Left ventricle myocardium superior (tissue), 1 donor: ENCODE data around the gene EPHB1. TPM values are rescaled to one million over a fixed set of nuclear protein-coding genes. Genes with fewer than 3 reads are reported as not detected.

Experiments
- ATAC-seq: fragments of 200-7000 bp; cut with Tn5 transposase; one replicate; pipeline ENCODE4 v1.9.1; 2020; ENCODE audit warnings: mild to moderate bottlenecking, moderate library complexity
- DNase-seq: peaks from one replicate; pipeline ENCODE4 v3.0.0-alpha.2; 2020
- intact Hi-C: fragments of 100-400 bp; cut with micrococcal nuclease; formaldehyde crosslinking; loops from one replicate; pipeline ENCODE4 v1.11.0; 2022
- long read RNA-seq: library from polyadenylated mRNA; unstranded; transcript quantifications from one replicate; pipeline ENCODE4 v2.0.0, GENCODE V29; 2021
- total RNA-seq: library from RNA; stranded (reverse); fragmentation: NEBNext Ultra II Directional; extraction: Animal tissue kit (Norgen Biotek cat#: 25700); gene quantifications from one replicate; pipeline ENCODE4 v1.2.1, GENCODE V29; 2021
- donor health status: DM: no; HTN: yes; CAD: no; lungs with severe emphysema.

EPHB1 gene
- 1.8 TPM for total RNA-seq
- long read RNA-seq, full-length matches to known transcripts: 1 of 3 reads
- long read RNA-seq, partial matches to known transcripts: 0 of 3 reads
- long read RNA-seq, other reads (novel, unspliced or antisense): 2 of 3 reads

DNA sequence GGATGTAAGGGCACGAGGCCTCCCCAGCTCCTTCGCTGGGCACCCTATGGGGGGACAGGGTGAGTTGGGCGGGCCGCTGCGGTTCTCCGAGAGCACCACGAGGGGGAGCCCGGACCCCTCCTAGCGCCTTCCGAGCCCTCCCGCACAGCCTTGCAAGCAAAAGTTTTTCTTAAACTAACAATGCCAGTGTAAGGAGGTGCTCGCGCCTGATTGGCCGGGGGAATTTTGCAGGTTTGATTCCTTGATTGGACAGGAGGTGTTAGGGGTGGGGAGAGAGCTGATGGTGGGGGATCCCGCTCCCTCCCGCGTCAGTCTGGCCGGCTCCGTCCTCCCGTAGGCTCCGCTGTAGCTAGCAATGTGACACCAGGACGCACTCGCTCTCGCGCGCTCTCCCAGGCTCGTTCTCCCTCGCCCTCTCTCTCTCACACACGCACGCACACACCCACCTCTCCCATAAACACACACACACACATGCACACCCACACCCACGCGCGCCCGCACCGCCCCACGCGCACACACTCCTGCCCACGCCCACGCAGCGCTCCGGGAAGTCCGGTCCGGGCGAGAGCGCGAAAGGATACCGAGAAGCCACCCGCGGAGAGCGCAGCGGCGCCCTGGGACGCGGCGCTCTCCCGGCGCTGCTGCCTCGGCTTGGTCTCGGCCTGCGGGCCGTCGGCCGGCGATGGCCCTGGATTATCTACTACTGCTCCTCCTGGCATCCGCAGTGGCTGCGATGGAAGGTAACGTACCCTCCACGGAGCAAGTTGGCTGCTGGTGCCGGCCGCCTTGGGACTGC is at the start of gene EPHB1:
Gene EPHB1 (plus strand): TSS at position 311 of the 796 bp plus-strand sequence.
- intact Hi-C loops: no loop called here
- DNase-seq: peak; percentile 87
- ATAC-seq: peak; percentile 93

DNA sequence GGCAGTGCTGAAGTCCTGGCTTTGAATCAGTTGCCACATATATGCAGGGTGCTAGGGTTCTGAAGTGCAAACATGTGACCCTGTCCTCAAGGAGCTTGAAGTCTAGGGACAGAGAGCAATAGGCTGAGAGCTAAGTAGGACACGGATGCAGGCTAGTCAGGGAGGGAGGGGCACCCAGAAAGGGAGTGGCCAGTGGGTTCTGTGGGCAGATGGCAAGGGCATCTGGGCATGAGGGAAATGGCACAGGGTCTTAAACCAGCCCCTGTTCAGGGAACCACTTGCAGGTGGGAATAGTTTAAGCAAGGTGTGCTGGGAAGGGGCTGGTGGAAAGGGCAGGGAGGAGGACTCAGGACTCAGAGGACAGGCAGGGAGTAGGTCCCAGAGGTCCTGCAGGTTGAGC is 46.4 kb upstream of the EPHB1 start:
- intact Hi-C loops: no loop called here
- no peak for ATAC-seq
- no peak for DNase-seq

DNA sequence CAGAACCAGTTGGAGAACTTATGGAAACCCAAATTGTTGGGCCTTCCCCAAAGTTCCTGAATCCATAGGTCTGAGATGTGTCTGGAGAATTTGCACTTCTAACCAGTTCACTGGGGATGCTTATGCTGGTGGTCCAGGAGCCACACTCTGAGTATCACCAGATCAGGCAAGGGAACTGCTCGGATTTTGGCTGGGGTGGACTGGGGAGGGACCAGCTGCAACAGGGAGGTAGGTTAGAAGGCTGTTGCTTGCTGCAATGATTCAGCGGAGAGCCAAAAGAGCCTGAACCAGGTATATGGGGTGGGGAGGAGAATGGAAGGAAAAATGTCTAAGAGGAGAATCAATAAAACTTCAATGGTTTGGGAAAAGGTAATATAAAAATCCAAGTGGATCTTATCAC is 45.9 kb upstream of the EPHB1 start:
- intact Hi-C loops: no loop called here
- ATAC-seq (no peak), DNase-seq (no peak)

DNA sequence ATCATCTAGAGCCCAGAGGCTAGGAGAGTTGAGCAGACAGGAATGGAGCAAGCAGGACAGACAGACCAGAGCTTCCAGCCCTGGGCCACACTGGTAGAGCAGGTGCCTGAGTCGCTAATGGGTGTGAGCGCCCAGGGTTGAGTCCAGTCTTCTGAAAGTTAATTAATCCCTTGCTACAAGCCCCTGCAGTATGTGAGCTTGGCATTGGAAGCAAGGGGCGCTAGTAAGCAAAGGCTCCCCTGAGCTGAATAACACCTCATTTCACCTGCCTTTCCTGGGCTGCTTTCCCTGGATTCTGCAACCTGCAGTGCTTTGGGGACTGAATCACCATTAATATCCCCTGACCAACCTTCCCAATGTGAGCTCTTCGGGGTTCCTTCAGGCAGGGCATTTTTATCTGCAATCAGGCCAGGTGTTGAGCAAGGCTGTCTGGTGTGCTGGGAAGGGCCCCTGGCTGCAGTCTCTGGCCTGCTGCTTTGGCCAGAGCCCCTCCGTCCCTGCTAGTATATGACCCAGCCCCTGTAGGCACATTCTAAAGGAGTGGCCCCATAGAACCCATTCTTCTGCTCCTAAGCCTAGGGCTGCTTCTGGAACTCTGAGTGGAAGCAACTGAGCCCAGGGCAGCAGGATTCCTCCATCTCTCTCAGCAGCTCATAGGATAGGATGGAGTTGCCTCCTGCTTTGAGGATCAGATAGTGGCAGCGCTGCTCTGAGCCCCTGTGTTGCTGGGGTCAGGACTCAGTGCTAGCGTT is 45.1 kb upstream of the EPHB1 start:
- ATAC-seq: no peak
- intact Hi-C loops: loop anchor here (10.0 kb wide), 1 partner anchor 85 kb away; no protein-coding TSS in a partner anchor
- no peak for DNase-seq

DNA sequence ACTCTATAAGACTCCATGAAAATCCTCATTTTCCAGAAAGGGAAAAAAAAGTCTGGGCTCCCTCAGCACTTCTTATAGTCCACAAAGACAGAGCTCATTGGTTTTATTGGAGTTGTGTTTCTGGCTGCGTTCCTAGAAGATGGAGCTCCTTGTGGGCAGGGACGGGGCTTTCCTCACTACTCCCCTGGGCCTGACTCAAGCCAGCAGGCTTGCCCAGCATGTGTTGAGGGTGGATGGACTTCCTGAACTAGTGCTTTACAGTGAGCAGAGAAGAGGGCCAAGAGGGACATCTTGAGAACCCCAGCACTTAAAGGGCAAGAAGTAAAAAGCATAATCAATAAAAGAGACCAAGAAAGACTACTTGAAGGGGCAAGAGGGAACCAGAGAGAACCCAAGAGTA is 43.2 kb upstream of the EPHB1 start:
- intact Hi-C loops: loop anchor here (10.0 kb wide), 1 partner anchor 87 kb away; no protein-coding TSS in a partner anchor
- ATAC-seq: no peak
- DNase-seq: no peak

DNA sequence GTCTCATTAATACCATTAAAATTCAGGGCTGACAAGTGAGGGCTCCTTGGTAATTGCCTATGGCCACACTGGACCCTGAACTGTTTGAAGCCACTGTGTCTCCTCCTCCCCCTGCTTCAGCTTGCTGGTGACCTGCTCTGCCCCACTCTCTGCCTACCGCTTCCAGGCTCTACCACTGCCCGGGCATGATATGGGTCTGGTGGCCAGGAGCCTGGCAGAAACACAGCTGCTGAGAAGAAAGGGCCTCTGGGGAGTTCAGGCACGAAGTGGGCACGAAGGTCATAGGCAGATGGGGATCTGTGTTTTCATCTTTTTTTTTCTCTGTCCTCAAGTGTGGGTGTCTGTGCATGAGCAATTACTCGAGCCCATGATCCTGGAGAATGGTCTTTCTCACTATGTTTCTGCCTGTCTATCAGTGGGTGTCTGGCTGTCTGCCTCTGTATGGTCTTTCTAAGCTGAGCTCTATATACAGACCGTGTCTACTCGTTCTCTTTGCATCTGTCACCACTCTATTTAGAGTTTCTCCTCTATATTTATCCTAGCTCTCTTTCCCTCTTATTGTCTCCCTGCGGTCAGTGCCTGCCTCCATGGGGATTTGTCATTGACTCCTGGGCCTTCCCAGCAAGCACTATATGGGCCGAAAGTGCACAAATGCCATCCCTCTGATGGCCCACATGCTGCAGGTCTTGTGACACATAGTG is 42.1 kb upstream of the EPHB1 start:
- ATAC-seq (peak; percentile 93), DNase-seq (no peak)
- intact Hi-C loops: loop anchor here (10.0 kb wide), 1 partner anchor 88 kb away; no protein-coding TSS in a partner anchor

DNA sequence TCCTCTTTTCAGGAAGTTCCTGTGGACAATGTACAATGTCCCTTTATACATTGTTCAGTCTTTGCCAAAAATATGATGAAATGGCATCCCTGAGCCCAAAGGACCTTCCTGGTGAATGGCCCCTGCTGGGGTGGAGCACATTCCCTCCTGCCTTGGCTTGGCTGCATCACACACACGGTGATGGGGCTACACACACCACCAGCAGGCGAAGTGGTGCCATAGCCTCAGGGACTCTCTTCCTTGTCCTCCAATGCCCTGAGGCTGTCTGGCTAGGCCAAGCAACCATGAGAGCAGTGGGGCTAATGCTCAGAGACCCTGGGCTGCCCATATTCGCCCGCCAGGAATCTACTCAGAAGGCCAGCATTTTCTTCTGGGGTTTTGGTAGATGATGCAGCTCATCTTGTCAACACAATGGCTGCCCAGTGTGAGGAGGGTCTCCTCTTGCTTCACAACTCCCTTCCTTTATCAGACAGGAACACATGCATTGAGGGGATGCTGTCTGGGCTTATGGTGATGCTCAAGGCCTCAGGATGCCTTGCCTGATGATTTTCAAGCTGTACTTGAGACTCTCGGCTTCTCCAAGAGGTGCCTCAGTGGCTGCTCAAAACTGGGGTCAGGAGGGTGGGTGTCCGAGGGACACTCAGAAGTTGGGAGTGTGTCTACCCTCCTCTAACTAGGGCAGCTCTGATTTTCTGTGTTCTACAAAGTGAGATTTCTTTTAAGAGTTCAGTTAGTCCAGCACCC is 40.9 kb upstream of the EPHB1 start:
- intact Hi-C loops: loop anchor here (10.0 kb wide), 1 partner anchor 89 kb away; no protein-coding TSS in a partner anchor
- ATAC-seq: peak; percentile 73
- DNase-seq: peak; percentile 33

DNA sequence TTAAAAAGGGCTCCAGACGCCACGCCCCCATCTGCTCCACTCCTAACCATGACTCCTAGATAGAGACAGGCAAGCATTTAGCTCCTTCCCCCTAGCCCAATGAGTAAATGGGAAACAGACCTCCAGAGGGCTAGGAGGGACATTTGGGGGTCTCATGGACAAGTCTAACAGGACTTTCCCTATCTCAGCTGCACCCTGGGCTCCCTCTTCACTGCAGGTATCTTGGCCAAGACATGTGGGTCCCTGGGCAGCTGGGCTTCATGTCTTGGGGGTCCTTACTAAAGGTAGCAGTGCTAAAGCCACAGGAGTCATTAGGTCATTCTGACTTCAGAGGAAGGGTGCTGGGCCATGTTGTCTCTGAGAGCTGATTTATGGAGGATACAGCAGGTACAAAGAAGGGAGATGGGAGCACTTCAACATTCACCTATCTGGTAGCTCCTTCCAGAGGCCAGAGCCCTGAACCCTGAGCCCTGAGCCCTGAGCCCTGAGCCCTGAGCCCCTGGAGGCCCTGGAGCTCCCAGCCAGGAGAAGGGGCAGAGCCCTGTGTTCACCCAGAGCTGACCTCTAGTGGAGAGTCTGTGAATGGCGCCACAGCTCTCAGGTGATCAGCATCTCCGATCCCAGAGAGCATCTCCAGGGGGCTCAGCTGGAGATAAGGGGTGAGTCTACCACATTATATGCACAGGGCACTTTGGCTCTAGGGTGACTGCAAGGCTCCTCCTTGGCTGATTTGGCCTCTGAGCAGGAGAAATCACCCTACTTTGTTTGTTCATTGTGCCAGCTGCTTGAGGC is 40.1 kb upstream of the EPHB1 start:
- ATAC-seq: peak; percentile 52
- intact Hi-C loops: loop anchor here (10.0 kb wide), 1 partner anchor 90 kb away; no protein-coding TSS in a partner anchor

DNA sequence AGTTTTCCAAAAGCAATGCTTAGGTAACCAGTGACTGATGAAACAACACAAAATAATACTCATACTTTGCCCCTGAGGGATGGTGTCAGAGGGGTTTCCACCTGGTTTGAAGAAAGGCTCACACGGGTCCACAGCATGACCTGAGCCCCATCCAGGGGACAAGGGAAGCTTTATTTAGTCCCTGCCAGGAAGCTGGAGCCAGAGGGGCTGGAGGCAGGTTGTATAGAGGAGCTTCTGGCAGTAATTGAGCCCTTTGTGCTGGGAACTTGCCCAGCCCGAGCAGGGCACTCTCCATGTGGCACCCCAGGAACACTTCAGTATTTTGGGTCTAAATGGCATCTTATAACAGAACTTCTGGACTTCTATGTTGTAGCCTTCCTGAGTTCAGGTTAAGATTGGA is 39.2 kb upstream of the EPHB1 start:
- no peak for ATAC-seq
- DNase-seq: no peak
- intact Hi-C loops: loop anchor here (10.0 kb wide), 1 partner anchor 91 kb away; no protein-coding TSS in a partner anchor

More for the DNA sequence above, 40.1 kb upstream of the EPHB1 start:
- DNase-seq: peak; percentile 59

DNA sequence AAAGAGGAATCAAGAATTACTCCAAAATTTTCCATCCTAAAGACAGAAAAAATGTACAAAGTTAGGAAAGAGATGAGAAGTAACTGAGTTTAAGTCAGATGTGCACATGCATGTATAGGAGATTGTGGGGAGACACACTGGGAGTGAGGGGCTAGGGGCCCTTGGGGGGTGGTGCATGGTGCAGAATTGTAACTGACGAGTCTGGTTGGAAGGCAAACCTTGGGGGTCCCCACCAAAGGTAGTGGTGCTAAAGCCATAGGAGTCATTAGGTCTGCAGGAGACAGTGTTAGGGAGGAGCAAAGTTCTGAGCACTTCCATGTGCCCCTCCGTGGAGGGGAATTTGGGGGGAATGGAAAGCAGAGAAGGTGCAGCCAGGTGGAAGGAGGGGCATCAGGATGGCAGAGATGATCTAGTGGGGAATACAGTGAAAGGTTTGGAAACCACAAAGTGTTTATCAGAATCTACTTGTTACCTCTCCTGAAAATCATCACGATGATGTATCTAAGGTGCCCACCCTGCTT is 37.5 kb upstream of the EPHB1 start:
- DNase-seq: no peak
- intact Hi-C loops: loop anchor here (10.0 kb wide), 1 partner anchor 93 kb away; no protein-coding TSS in a partner anchor
- ATAC-seq: no peak

DNA sequence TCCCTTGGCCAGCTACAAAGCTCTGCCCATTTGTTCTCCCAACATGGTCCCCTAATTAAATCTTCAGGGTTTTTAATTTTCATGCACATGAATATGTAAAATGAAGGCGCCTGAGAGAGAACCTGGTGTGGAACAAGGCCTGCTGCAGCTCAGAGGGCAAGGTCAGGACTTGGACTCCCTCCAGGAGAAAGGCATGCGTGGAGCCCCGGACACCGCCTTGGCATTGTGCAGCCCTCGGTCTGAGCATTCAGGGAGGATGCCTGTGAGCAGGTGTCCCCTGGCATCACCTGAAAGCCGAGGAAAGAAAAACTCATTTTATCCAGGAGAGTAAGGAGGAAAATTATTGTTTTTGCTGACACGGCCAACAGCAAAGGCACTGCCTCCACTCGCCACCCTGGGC is 33.8 kb upstream of the EPHB1 start:
- ATAC-seq (peak; percentile 74), DNase-seq (no peak)
- intact Hi-C loops: no loop called here

DNA sequence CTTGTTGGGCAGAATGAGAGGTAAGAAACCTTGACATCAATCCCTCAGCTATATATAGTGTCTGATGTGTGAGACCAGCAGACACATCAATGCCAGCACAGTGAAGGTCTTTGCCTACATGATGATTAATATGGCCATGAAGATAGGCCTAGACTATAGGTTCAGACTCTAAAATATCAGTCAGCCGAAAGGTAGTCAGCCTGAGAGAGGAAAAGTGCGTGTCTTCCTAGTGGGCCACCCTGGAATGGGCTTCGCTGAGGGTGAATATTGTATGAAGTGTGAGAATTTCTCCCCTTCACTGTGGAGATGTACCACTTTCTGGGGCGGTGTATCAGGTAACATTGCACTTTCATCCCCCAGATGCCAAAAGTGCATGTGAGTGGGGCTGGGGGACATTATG is 33.0 kb upstream of the EPHB1 start:
- DNase-seq (no peak), ATAC-seq (no peak)
- intact Hi-C loops: no loop called here

DNA sequence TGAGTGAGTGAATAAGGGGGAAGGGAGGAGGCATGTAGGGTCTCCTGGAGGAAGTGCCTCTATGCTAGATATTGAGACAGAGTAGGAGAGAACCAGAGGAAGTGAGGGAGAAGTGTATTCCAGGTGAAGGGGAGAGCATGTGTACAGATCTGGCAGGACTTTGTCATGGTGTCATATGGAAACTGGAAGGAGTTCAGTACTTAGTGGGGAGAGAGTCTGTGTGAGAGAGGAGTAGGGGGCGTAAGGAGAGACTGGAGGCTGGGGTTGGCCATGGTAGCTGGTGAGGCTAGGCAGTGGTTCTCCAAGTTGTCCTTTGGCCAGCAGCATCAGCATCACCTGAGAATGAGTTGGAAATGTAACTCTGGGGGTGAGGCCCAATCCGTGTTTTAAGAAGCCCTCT is 29.6 kb upstream of the EPHB1 start:
- DNase-seq (no peak), ATAC-seq (no peak)
- intact Hi-C loops: no loop called here

DNA sequence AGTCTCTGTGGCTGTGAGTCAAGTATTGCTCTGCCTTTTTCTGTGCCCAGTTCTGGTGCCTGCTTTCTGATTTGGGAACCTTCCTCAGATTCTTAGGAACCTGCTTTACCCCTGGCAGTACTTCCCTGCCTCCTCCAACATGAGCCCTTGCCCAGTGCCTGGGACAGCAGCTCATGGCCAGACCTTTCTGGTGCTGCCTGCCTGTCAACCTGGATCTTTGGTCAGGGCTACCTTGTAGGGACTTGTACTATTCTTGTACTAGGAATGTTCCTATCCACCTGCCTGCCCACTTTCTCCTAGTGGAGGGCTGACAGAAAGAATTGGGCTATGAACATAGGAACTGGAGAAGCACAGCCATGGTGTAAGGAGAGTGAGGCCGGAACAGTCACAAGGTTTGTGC is 28.8 kb upstream of the EPHB1 start:
- intact Hi-C loops: no loop called here
- DNase-seq (no peak), ATAC-seq (no peak)

DNA sequence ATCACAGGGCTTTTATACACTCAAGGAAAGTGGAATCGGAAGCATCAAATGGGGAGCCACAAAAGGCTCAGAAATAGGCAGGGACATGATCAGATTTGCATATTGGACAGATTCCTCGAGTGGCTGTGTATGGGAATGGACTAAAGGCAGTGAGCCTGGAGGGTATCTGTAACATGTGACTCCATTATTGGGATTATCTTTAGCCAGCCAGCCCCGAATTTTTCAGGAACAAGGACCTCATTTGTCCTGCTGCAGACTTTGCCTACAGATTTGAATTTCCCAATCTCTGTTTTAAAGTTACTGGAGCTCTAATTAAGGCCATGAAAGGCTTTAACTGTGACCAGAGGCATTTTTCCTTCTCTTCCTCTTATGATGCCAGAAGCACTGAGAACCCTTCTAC is 26.9 kb upstream of the EPHB1 start:
- intact Hi-C loops: no loop called here

DNA sequence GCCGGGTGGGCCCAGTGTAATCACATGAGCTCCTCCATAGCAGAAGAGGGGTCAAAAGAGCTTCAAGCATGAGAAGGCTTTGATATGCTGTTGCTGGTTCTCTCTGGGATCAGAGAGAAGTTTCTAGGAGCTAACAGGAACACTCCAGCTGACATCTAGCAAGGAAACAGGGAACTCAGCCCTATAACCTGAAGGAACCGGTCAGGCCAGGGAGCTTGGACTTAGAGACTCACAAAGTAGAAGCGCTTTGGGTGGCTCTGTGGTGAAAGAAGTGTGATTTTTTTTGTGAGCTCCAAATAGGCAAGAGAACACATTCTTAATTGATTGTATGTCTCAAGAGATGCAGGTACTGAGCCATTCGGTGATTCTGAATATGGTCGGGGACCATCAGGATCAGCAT is 26.2 kb upstream of the EPHB1 start:
- DNase-seq (no peak), ATAC-seq (no peak)
- intact Hi-C loops: no loop called here

More for the DNA sequence above, 26.9 kb upstream of the EPHB1 start:
- DNase-seq (no peak), ATAC-seq (no peak)

DNA sequence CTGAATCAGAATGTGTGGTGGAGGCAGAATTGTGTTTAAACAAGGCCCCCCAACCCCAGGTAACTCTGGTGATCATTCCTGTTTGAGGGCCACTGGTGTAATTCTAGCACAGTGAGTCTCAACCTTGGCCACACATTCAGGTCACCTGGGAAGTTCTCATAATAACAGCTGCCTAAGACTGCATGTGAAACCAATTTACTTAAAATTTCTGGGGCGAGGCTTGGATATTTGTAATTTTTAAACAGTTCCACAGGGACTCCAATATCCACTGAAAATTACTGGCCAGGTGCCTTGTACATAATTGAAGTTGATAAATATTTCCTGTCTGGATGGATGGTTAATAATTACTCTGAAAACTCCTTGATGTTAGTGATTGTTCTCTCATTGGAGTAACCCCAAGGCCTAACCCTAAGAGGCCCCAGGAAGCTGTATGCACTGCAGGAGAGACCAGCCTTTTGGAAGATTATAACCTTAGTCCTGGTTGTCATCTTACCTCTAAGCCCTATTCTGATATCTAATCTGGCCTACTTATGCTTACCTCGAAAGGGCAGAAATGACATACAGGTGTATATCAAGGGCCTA is 25.7 kb upstream of the EPHB1 start:
- ATAC-seq: no peak
- intact Hi-C loops: no loop called here
- no peak for DNase-seq
